Activated naive CD8-positive, alpha-beta T cell treated with anti-CD3 and anti-CD28 coated beads, Interleukin-2, amount 10 ng/mL, durations not matched to agents 7 days and 5 days (primary cell): ENCODE results near the gene RNF103. TPM values are rescaled to one million over a fixed set of nuclear protein-coding genes. Genes with fewer than 3 reads are reported as not detected.

Experiments
- total RNA-seq, 2 experiments: library from RNA; stranded (reverse); gene quantifications; one replicate each; pipeline ENCODE4 v1.2.3, GENCODE V29; 2021

The RNF103 gene
- total RNA-seq, 2 experiments from 2014 or later = 20.1 to 20.9 TPM

Other genes starting within 250 kb of the RNF103 start
- gene KDM3A, start 182.5 kb downstream of the RNF103 start, total RNA-seq = 100 to 1,000 TPM in 1 of 2 experiments, 10 to 100 TPM in 1; 94.7 to 106 TPM
- gene CHMP3, start 60.4 kb downstream of the RNF103 start, total RNA-seq = 10 to 100 TPM; 48.9 to 49.5 TPM
- gene RMND5A, start 96.4 kb upstream of the RNF103 start, total RNA-seq = 10 to 100 TPM; 36.1 to 42.1 TPM
- 100 to 1,000 TPM; 666 to 683 TPM for gene CD8A, start 167.0 kb upstream of the RNF103 start, total RNA-seq
- gene CD8B, start 238.0 kb upstream of the RNF103 start, total RNA-seq = 100 to 1,000 TPM; 475 to 483 TPM